Hepatocyte (in vitro differentiated cells): ENCODE results near the gene SPTBN5. TPM values are rescaled to one million over a fixed set of nuclear protein-coding genes. Genes with fewer than 3 reads are reported as not detected.

Experiments
- DNase-seq: peaks from one replicate; pipeline ENCODE4 v3.0.0-alpha.2; 2016; ENCODE audit warnings: low spot score
- H2AFZ ChIP-seq: fragments of 200-600 bp; sonication (generic); 2 replicates; pipeline ENCODE4 v1.6.0; 2016; ENCODE audit warnings: antibody characterized with exemption, mild to moderate bottlenecking
- H3K27ac ChIP-seq: fragments of 200-600 bp; sonication (generic); 2 replicates; pipeline ENCODE4 v1.5.1; 2016; ENCODE audit warnings: mild to moderate bottlenecking
- H3K27me3 ChIP-seq: fragments of 200-600 bp; sonication (generic); 2 replicates; pipeline ENCODE4 v1.6.1; 2016
- H3K36me3 ChIP-seq: fragments of 200-600 bp; sonication (generic); replicated peaks from 2 replicates; pipeline ENCODE4 v1.5.1; 2016; ENCODE audit warnings: low read depth; ENCODE audit not compliant: insufficient read depth
- H3K4me1 ChIP-seq: fragments of 200-600 bp; sonication (generic); 2 replicates; pipeline ENCODE4 v1.5.1; 2016; ENCODE audit warnings: mild to moderate bottlenecking, moderate library complexity; ENCODE audit not compliant: insufficient read depth
- H3K4me2 ChIP-seq: fragments of 200-600 bp; sonication (generic); 2 replicates; pipeline ENCODE4 v1.6.0; 2016
- H3K4me3 ChIP-seq: fragments of 200-600 bp; sonication (generic); 2 replicates; pipeline ENCODE4 v1.5.1; 2016; ENCODE audit warnings: mild to moderate bottlenecking
- H3K79me2 ChIP-seq: fragments of 200-600 bp; sonication (generic); 2 replicates; pipeline ENCODE4 v1.6.0; 2017; ENCODE audit warnings: mild to moderate bottlenecking
- H3K9me2 ChIP-seq: fragments of 200-600 bp; sonication (generic); replicated peaks from 2 replicates; pipeline ENCODE4 v1.6.0; 2017; ENCODE audit warnings: mild to moderate bottlenecking; ENCODE audit not compliant: insufficient read depth
- H3K9me3 ChIP-seq: fragments of 200-600 bp; sonication (generic); 2 replicates; pipeline ENCODE4 v1.5.1; 2016; ENCODE audit warnings: low read depth, mild to moderate bottlenecking
- H4K20me1 ChIP-seq: fragments of 200-600 bp; sonication (generic); 2 replicates; pipeline ENCODE4 v1.6.0; 2016; ENCODE audit warnings: mild to moderate bottlenecking; ENCODE audit not compliant: insufficient read depth, poor library complexity, severe bottlenecking
- CTCF ChIP-seq: fragments of 200-600 bp; sonication (generic); IDR thresholded peaks from 2 replicates; pipeline ENCODE4 v1.5.1; 2016; ENCODE audit warnings: antibody characterized with exemption, mild to moderate bottlenecking; ENCODE audit not compliant: poor library complexity
- EZH2 ChIP-seq: fragments of 200-600 bp; sonication (generic); IDR thresholded peaks from 2 replicates; pipeline ENCODE4 v1.6.1; 2016; ENCODE audit warnings: antibody characterized with exemption, mild to moderate bottlenecking, borderline replicate concordance
- EZH2phosphoT487 ChIP-seq: fragments of 200-600 bp; sonication (generic); IDR thresholded peaks from one replicate; pipeline ENCODE4 v1.6.1; 2018; ENCODE audit warnings: antibody characterized with exemption, mild to moderate bottlenecking, low read depth, moderate library complexity; ENCODE audit not compliant: unreplicated experiment, severe bottlenecking
- WGBS: methylation state at CpG from one replicate; pipeline ENCODE4 v1.1.6; 2016; ENCODE audit warnings: low lambda C conversion rate; ENCODE audit errors: missing lambda C conversion rate; 5-methylcytosine and 5-hydroxymethylcytosine counted together
- polyA plus RNA-seq: library from polyadenylated mRNA; unstranded; fragments of >200 nt; fragmentation: Nextera tagmentation; extraction: Ambion mirVana; gene quantifications from 2 replicates; pipeline ENCODE4 v1.2.1, GENCODE V29; 2016
- total RNA-seq: library from RNA; depleted of rRNA; stranded (reverse); fragments of >200 nt; gene quantifications from 2 replicates; pipeline ENCODE4 v1.2.3, GENCODE V29; 2014

SPTBN5 gene
- total and polyA plus RNA-seq, 2 experiments from 2014 or later = 1.7 to 1.9 TPM

- H3K9me2 ChIP-seq = no peaks in the 10 kb centered on the region
- H3K27ac ChIP-seq = no peak overlapping the region
- H3K4me1 ChIP-seq = no peaks in the 10 kb centered on the region
- H3K79me2 ChIP-seq = no peaks in the 10 kb centered on the region
- no peaks in the 10 kb centered on the region for H3K27me3 ChIP-seq
- WGBS = 88% methylated on average over 11 of the region's 14 CpGs
- no peaks in the 10 kb centered on the region for H3K9me3 ChIP-seq
- no peak for TF ChIP-seq CTCF
- TF ChIP-seq EZH2phosphoT487 = no peak
- H3K36me3 ChIP-seq = no peaks in the 10 kb centered on the region
- no peak overlapping the region for H3K4me2 ChIP-seq
- no peak overlapping the region for H2AFZ ChIP-seq
- no peaks in the 10 kb centered on the region for H4K20me1 ChIP-seq
- H3K4me3 ChIP-seq = no peak overlapping the region
- no peak for DNase-seq
These were observed 46.6 kb downstream of the SPTBN5 start for GRCh38 chr15:41847206-41847605.

- Histone ChIP-seq H3K4me2 (no peak overlapping the region), H2AFZ (no peak overlapping the region), H3K36me3 (no peaks in the 10 kb centered on the region), H3K4me3 (no peak overlapping the region), H3K9me3 (no peaks in the 10 kb centered on the region), H3K4me1 (no peaks in the 10 kb centered on the region), H3K79me2 (no peaks in the 10 kb centered on the region), H3K9me2 (no peaks in the 10 kb centered on the region), H4K20me1 (no peaks in the 10 kb centered on the region), H3K27me3 (no peaks in the 10 kb centered on the region), H3K27ac (no peak overlapping the region)
- TF ChIP-seq EZH2phosphoT487 (no peak), EZH2 (no peak), CTCF (no peak)
- no peak for DNase-seq
- WGBS = 88% methylated on average over 12 of the region's 12 CpGs
These were observed 49.0 kb downstream of the SPTBN5 start for GRCh38 chr15:41844814-41845213.

GRCh38 chr15:41843571-41843970 is 50.3 kb downstream of the SPTBN5 start:
- no peak for TF ChIP-seq EZH2phosphoT487
- no peak for TF ChIP-seq CTCF
- TF ChIP-seq EZH2 = no peak
- 85% methylated on average over 10 of the region's 10 CpGs for WGBS
- Histone ChIP-seq H3K36me3 (no peaks in the 10 kb centered on the region), H3K79me2 (no peaks in the 10 kb centered on the region), H3K27ac (no peak overlapping the region), H3K4me3 (no peak overlapping the region), H3K4me2 (no peak overlapping the region), H3K9me3 (no peaks in the 10 kb centered on the region), H2AFZ (no peak overlapping the region), H3K9me2 (no peaks in the 10 kb centered on the region), H3K27me3 (no peaks in the 10 kb centered on the region), H4K20me1 (no peaks in the 10 kb centered on the region), H3K4me1 (no peaks in the 10 kb centered on the region)
- DNase-seq = no peak

GRCh38 chr15:41842229-41842628 is 51.6 kb downstream of the SPTBN5 start:
- TF ChIP-seq EZH2 (no peak), CTCF (no peak), EZH2phosphoT487 (no peak)
- Histone ChIP-seq H3K4me2 (no peak overlapping the region), H3K79me2 (no peaks in the 10 kb centered on the region), H3K36me3 (no peaks in the 10 kb centered on the region), H3K27me3 (no peaks in the 10 kb centered on the region), H3K9me3 (no peaks in the 10 kb centered on the region), H3K27ac (no peak overlapping the region), H4K20me1 (no peaks in the 10 kb centered on the region), H3K4me3 (no peak overlapping the region), H3K9me2 (no peaks in the 10 kb centered on the region), H2AFZ (no peak overlapping the region), H3K4me1 (no peaks in the 10 kb centered on the region)
- 93% methylated on average over 11 of the region's 12 CpGs for WGBS
- no peak for DNase-seq
